Neural cell (in vitro differentiated cells): ENCODE data around the gene FOXK2.

ENCODE experiments used
- EZH2 ChIP-seq: fragments of 200-600, 300-800 bp; shearing (Covaris generic), sonication (generic); IDR thresholded peaks from 2 replicates; pipeline ENCODE4 v1.6.1; 2014; ENCODE audit warnings: antibody characterized with exemption, low read length, borderline replicate concordance, mild to moderate bottlenecking; ENCODE audit not compliant: insufficient read depth, poor library complexity, severe bottlenecking
- MXI1 ChIP-seq: fragments of 450-650 bp; conservative IDR thresholded peaks from 2 replicates; pipeline ENCODE4 v1.6.1; 2014; ENCODE audit warnings: antibody characterized with exemption, mild to moderate bottlenecking; ENCODE audit not compliant: poor library complexity, severe bottlenecking
- POLR2AphosphoS5 ChIP-seq: IDR thresholded peaks from 2 replicates; pipeline ENCODE4 v1.6.1; 2012
- TF ChIP-seq, protein P1 (sequence below): fragments of 450-650 bp; IDR thresholded peaks from 2 replicates; pipeline ENCODE4 v1.5.1; 2014; ENCODE audit warnings: antibody characterized with exemption, mild to moderate bottlenecking, moderate library complexity; ENCODE audit not compliant: poor library complexity, severe bottlenecking

DNA sequence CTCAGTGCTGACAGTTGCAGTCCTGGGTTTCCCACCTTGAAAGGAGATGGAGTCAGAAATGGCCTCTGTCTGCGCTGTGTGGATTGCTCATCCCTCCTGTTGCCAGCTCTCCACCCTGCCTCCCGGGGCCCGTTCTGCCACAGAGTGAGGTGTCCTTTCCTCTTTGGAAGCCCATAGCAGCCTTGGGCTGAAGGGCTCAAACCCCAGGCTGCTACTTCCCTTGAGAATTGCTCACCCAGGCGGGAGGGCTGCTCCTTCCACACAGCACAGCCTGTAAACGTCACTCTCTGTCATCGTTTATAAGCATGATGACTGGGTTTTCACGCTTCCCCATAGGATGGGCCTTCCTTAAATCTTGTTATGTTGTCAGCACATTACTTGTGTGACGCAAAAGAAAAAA is 62.7 kb downstream of the FOXK2 start:
- no peak for TF ChIP-seq POLR2AphosphoS5
- TF ChIP-seq, protein P1, sequence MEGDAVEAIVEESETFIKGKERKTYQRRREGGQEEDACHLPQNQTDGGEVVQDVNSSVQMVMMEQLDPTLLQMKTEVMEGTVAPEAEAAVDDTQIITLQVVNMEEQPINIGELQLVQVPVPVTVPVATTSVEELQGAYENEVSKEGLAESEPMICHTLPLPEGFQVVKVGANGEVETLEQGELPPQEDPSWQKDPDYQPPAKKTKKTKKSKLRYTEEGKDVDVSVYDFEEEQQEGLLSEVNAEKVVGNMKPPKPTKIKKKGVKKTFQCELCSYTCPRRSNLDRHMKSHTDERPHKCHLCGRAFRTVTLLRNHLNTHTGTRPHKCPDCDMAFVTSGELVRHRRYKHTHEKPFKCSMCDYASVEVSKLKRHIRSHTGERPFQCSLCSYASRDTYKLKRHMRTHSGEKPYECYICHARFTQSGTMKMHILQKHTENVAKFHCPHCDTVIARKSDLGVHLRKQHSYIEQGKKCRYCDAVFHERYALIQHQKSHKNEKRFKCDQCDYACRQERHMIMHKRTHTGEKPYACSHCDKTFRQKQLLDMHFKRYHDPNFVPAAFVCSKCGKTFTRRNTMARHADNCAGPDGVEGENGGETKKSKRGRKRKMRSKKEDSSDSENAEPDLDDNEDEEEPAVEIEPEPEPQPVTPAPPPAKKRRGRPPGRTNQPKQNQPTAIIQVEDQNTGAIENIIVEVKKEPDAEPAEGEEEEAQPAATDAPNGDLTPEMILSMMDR = no peak
- TF ChIP-seq EZH2 = no peak
- no peak for TF ChIP-seq MXI1
